Measurements from ENCODE around the gene FAM124B. TPM values are rescaled to one million over a fixed set of nuclear protein-coding genes. Genes with fewer than 3 reads are reported as not detected.

The FAM124B gene
- total RNA-seq, 2 donors from 2014 or later: 0.37 to 0.42 TPM

DNA sequence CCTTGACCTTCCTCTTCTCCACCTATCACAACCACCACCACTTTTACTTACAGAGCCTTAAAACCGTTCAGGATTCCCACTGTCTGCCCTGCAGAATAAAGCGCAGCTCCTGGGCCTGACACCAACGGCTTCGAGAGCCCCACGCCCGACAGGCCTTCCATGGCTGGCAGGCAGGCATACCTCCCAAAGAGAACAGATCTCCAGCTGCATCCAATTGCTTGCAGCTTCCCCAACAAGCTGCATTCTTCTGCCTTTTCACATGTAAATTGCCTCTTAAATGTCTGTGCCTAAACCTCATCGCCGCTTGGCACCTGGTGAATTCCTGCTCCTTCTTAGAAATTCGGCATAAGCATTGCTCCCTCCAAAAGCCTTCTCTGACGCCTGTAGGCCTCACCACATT, 31.5 kb upstream of the FAM124B start:
- Histone ChIP-seq H3K27ac (no peak overlapping the region), H3K9ac (ENCODE audit: low read depth in 2 of 2, low read length in 2 of 2) (no peak overlapping the region), H3K9me3 (no peaks in the 10 kb centered on the region), H3K4me3 (no peak overlapping the region), H3K27me3 (no peaks in the 10 kb centered on the region), H3K4me1 (no peaks in the 10 kb centered on the region), H3K36me3 (no peaks in the 10 kb centered on the region)
- intact Hi-C loops (cut with DNase I): no loop called here
- TF ChIP-seq, protein P1, sequence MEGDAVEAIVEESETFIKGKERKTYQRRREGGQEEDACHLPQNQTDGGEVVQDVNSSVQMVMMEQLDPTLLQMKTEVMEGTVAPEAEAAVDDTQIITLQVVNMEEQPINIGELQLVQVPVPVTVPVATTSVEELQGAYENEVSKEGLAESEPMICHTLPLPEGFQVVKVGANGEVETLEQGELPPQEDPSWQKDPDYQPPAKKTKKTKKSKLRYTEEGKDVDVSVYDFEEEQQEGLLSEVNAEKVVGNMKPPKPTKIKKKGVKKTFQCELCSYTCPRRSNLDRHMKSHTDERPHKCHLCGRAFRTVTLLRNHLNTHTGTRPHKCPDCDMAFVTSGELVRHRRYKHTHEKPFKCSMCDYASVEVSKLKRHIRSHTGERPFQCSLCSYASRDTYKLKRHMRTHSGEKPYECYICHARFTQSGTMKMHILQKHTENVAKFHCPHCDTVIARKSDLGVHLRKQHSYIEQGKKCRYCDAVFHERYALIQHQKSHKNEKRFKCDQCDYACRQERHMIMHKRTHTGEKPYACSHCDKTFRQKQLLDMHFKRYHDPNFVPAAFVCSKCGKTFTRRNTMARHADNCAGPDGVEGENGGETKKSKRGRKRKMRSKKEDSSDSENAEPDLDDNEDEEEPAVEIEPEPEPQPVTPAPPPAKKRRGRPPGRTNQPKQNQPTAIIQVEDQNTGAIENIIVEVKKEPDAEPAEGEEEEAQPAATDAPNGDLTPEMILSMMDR (IDR thresholded peaks at IDR 0.05): no peak
- DNase-seq: no peak

DNA sequence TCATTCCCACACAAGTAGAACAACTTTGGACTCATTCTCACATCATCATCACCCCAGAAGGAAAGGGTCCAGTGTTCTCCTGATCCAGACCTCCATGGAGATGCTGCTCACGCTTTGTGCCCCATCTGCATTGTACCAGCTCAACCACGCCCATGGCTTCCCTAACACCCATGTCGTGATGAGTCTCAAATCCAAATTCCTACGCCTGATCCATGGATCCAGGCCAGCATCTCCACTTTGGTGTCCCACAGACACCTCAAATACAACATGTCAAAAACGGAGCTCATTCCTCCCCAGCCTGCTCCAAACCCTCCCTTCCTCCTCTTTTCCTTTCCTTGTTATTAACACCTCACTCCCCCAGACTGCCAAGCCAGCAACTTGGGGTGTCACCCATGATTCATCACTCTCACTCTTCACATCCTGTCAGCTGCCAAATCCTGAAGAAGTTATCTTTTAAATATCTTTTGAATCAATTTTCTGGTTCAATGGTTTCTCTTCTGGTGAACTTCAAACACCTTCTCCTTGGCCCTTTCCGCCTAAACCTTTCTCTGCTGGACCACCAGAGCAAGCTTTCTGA, 30.2 kb upstream of the FAM124B start:
- no peak overlapping the region for H3K9ac ChIP-seq (ENCODE audit: low read depth in 2 of 2, low read length in 2 of 2)
- no peaks in the 10 kb centered on the region for H3K9me3 ChIP-seq
- TF ChIP-seq, protein P1 (IDR thresholded peaks at IDR 0.05): no peak
- DNase-seq: no peak
- no peaks in the 10 kb centered on the region for H3K36me3 ChIP-seq
- H3K4me3 ChIP-seq: no peak overlapping the region
- intact Hi-C loops (cut with DNase I): no loop called here
- no peaks in the 10 kb centered on the region for H3K27me3 ChIP-seq
- H3K27ac ChIP-seq: no peak overlapping the region
- no peaks in the 10 kb centered on the region for H3K4me1 ChIP-seq

DNA sequence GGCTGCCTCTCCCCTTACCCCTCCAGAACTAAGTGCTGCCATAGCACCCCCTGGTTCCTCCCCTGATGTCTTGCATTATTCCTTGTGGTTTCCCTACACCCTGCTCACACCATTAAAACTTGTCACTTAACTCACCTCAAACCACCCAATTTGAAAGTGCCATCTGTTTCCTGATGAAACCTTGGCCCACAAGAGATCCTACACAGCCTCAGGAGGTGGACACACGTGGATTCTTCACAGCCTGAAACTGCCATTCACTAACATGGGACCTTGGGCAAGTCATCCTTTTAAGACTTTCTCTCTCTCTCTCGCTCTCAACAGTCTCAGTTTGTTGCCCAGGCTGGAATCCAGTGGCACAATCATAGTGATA, 27.5 kb upstream of the FAM124B start:
- H3K27me3 ChIP-seq: no peaks in the 10 kb centered on the region
- no peak for DNase-seq
- no peaks in the 10 kb centered on the region for H3K9me3 ChIP-seq
- H3K4me1 ChIP-seq: no peaks in the 10 kb centered on the region
- no peaks in the 10 kb centered on the region for H3K36me3 ChIP-seq
- no peak overlapping the region for H3K4me3 ChIP-seq
- TF ChIP-seq, protein P1 (IDR thresholded peaks at IDR 0.05): no peak
- no peak overlapping the region for H3K27ac ChIP-seq
- H3K9ac ChIP-seq (ENCODE audit: low read depth in 2 of 2, low read length in 2 of 2): no peak overlapping the region
- intact Hi-C loops (cut with DNase I): no loop called here

GRCh38 chr2:224428787-224429440, 27.0 kb upstream of the FAM124B start:
- H3K4me3 ChIP-seq: no peak overlapping the region

GRCh38 chr2:224427471-224427870, 25.6 kb upstream of the FAM124B start:
- H3K9me3 ChIP-seq: no peaks in the 10 kb centered on the region
- DNase-seq: no peak
- H3K4me3 ChIP-seq: no peak overlapping the region
- no peak overlapping the region for H3K27ac ChIP-seq
- TF ChIP-seq, protein P1 (IDR thresholded peaks at IDR 0.05): no peak
- no peaks in the 10 kb centered on the region for H3K27me3 ChIP-seq
- no peaks in the 10 kb centered on the region for H3K36me3 ChIP-seq
- H3K9ac ChIP-seq (ENCODE audit: low read depth in 2 of 2, low read length in 2 of 2): no peak overlapping the region
- intact Hi-C loops (cut with DNase I): no loop called here
- no peaks in the 10 kb centered on the region for H3K4me1 ChIP-seq

More at GRCh38 chr2:224428787-224429440, 27.0 kb upstream of the FAM124B start:
- Histone ChIP-seq H3K9me3 (no peaks in the 10 kb centered on the region), H3K9ac (ENCODE audit: low read depth in 2 of 2, low read length in 2 of 2) (no peak overlapping the region), H3K4me1 (no peaks in the 10 kb centered on the region), H3K27me3 (no peaks in the 10 kb centered on the region), H3K36me3 (no peaks in the 10 kb centered on the region), H3K27ac (no peak overlapping the region)
- DNase-seq: no peak
- intact Hi-C loops (cut with DNase I): no loop called here
- TF ChIP-seq, protein P1 (IDR thresholded peaks at IDR 0.05): no peak

All from colonic mucosa (tissue), 4 donors.